Measurements from ENCODE around the gene TBX3. TPM values are rescaled to one million over a fixed set of nuclear protein-coding genes. Genes with fewer than 3 reads are reported as not detected.
A peak's percentile ranks its signal among the peaks of the same experiment; 100 is the strongest.

TBX3 gene
- total RNA-seq, 1 donor from 2014 or later: not detected

- H3K4me3 Mint-ChIP-seq: no peak overlapping the region
- peaks cover 5% of the 10 kb centered on the region for H3K4me1 Mint-ChIP-seq
- DNase-seq (ENCODE audit: low spot score): peak; percentile 15
- H3K27me3 ChIP-seq: peaks cover 100% of the 10 kb centered on the region
- H3K4me3 ChIP-seq: no peak overlapping the region
- no peak overlapping the region for H3K27ac Mint-ChIP-seq
- peaks cover 6% of the 10 kb centered on the region for H3K9me3 Mint-ChIP-seq
- peaks cover 21% of the 10 kb centered on the region for H3F3A ChIP-seq (ENCODE audit: low read depth)
- H3K4me2 ChIP-seq: no peak overlapping the region
- H3K27ac ChIP-seq: no peak overlapping the region
- no peak overlapping the region for H2AFZ ChIP-seq (replicated peaks)
- H3K36me3 ChIP-seq: no peaks in the 10 kb centered on the region
- H3K9ac ChIP-seq: no peak overlapping the region
- TF ChIP-seq EZH2 (IDR thresholded peaks at IDR 0.05) (peak; percentile 59), CTCF (IDR thresholded peaks at IDR 0.05) (no peak)
- no peaks in the 10 kb centered on the region for H3K9me3 ChIP-seq (ENCODE audit: low read depth)
- no peaks in the 10 kb centered on the region for H3K79me2 ChIP-seq (ENCODE audit: low read depth)
- no peaks in the 10 kb centered on the region for H3K36me3 Mint-ChIP-seq
- peaks cover 98% of the 10 kb centered on the region for H4K20me1 ChIP-seq (ENCODE audit: low read depth)
- peaks cover 94% of the 10 kb centered on the region for H3K27me3 Mint-ChIP-seq (ENCODE audit: insufficient read depth, low read depth)
- H3K4me1 ChIP-seq: peaks cover 8% of the 10 kb centered on the region
Observed at GRCh38 chr12:114676142-114676741, 7.7 kb downstream of the TBX3 start.

- peaks cover 95% of the 10 kb centered on the region for H3K27me3 Mint-ChIP-seq (ENCODE audit: insufficient read depth, low read depth)
- H3K36me3 ChIP-seq: no peaks in the 10 kb centered on the region
- no peak overlapping the region for H3K27ac Mint-ChIP-seq
- peaks cover 100% of the 10 kb centered on the region for H3K27me3 ChIP-seq
- no peak overlapping the region for H2AFZ ChIP-seq (replicated peaks)
- peaks cover 5% of the 10 kb centered on the region for H3K4me1 Mint-ChIP-seq
- no peak overlapping the region for H3K27ac ChIP-seq
- TF ChIP-seq CTCF (IDR thresholded peaks at IDR 0.05) (peak; percentile 7), EZH2 (IDR thresholded peaks at IDR 0.05) (peak; percentile 99), EZH2phosphoT487 (IDR thresholded peaks at IDR 0.05) (peak; percentile 96)
- DNase-seq (ENCODE audit: low spot score): peak; percentile 56
- peaks cover 7% of the 10 kb centered on the region for H3K4me1 ChIP-seq
- no peaks in the 10 kb centered on the region for H3K79me2 ChIP-seq (ENCODE audit: low read depth)
- H3K36me3 Mint-ChIP-seq: no peaks in the 10 kb centered on the region
- H3K4me3 Mint-ChIP-seq: no peak overlapping the region
- H3K9me3 ChIP-seq (ENCODE audit: low read depth): no peaks in the 10 kb centered on the region
- H3K9ac ChIP-seq: no peak overlapping the region
- H3K4me2 ChIP-seq: peak overlapping the region; percentile 20
- H3K4me3 ChIP-seq: no peak overlapping the region
- peaks cover 32% of the 10 kb centered on the region for H3F3A ChIP-seq (ENCODE audit: low read depth)
- H3K9me3 Mint-ChIP-seq: no peaks in the 10 kb centered on the region
- peaks cover 98% of the 10 kb centered on the region for H4K20me1 ChIP-seq (ENCODE audit: low read depth)
Observed at GRCh38 chr12:114674251-114675047, 9.5 kb downstream of the TBX3 start.

DNA sequence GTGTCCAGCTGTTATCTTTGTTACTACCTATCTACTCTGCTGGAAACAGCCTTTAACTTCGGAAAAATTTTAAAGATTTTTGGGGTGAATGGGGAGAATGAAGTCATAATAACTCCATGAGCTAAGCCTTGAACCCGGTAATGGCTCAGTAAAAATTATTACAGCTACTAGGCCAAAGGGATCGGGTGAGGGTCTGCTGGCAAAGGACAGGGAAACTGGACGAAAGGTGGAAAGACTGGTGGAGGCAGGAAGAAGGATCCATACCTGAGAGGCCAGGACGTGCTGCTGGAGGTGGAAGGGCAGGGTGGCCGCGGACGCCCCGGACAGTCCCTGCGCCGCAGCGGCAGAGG is 10.1 kb downstream of the TBX3 start:
- no peak overlapping the region for H3K4me3 ChIP-seq

More for the DNA sequence above, 10.1 kb downstream of the TBX3 start:
- no peak for DNase-seq (ENCODE audit: low spot score)
- peaks cover 100% of the 10 kb centered on the region for H3K27me3 ChIP-seq
- no peak for TF ChIP-seq EZH2phosphoT487 (IDR thresholded peaks at IDR 0.05)
- H2AFZ ChIP-seq (replicated peaks): no peak overlapping the region
- H4K20me1 ChIP-seq (ENCODE audit: low read depth): peaks cover 98% of the 10 kb centered on the region
- Mint-ChIP-seq H3K36me3 (no peaks in the 10 kb centered on the region), H3K4me3 (no peak overlapping the region), H3K4me1 (peaks cover 5% of the 10 kb centered on the region), H3K9me3 (no peaks in the 10 kb centered on the region), H3K27me3 (ENCODE audit: insufficient read depth, low read depth) (peaks cover 94% of the 10 kb centered on the region), H3K27ac (no peak overlapping the region)
- H3K9ac ChIP-seq: no peak overlapping the region
- H3K4me1 ChIP-seq: peaks cover 9% of the 10 kb centered on the region
- peaks cover 35% of the 10 kb centered on the region for H3F3A ChIP-seq (ENCODE audit: low read depth)
- peak overlapping the region; percentile 20 for H3K4me2 ChIP-seq
- no peaks in the 10 kb centered on the region for H3K79me2 ChIP-seq (ENCODE audit: low read depth)
- H3K36me3 ChIP-seq: no peaks in the 10 kb centered on the region
- H3K27ac ChIP-seq: no peak overlapping the region
- no peaks in the 10 kb centered on the region for H3K9me3 ChIP-seq (ENCODE audit: low read depth)
